KG1 (cell line): ENCODE measurements around the gene PTRH2.
"Not testable (repeated sequence)": the region's sequence is repeated elsewhere in the genome, so short reads cannot be mapped to it uniquely, and the experiment has no call there.

Source experiments
- DNase-seq: peaks from one replicate; lab custom pipeline; 2025; lab: John Stamatoyannopoulos, UW

Gene PTRH2

GRCh38 chr17:59669411-59669810, 37.8 kb downstream of the PTRH2 start:
- no peak for DNase-seq

GRCh38 chr17:59668816-59669215, 38.4 kb downstream of the PTRH2 start:
- peak; percentile 24 for DNase-seq

GRCh38 chr17:59666235-59666634, 41.0 kb downstream of the PTRH2 start:
- no peak for DNase-seq

- DNase-seq: not testable (repeated sequence)
Observed at GRCh38 chr17:59656624-59657023, 50.6 kb downstream of the PTRH2 start.

GRCh38 chr17:59652119-59652518, 55.1 kb downstream of the PTRH2 start:
- DNase-seq: no peak

- no peak for DNase-seq
Observed at GRCh38 chr17:59651346-59651745, 55.9 kb downstream of the PTRH2 start.

- DNase-seq: no peak
Observed at GRCh38 chr17:59650642-59651041, 56.6 kb downstream of the PTRH2 start.

GRCh38 chr17:59649886-59650285, 57.3 kb downstream of the PTRH2 start:
- DNase-seq: no peak
